ENCODE data around the gene CLDN6. TPM values are rescaled to one million over a fixed set of nuclear protein-coding genes. Genes with fewer than 3 reads are reported as not detected.

CLDN6 gene
- total RNA-seq, 1 donor: not detected

GRCh38 chr16:3022684-3023414 lies 4.9 kb upstream of the CLDN6 start:
- DNase-seq (ENCODE audit: low read depth): peak; percentile 8
- peak overlapping the region; percentile 88 for H3K4me3 ChIP-seq (ENCODE audit: low read depth, low read length)
- no peak for TF ChIP-seq CTCF (IDR thresholded peaks at IDR 0.05; ENCODE audit: insufficient read depth, low read depth, low read length)

GRCh38 chr16:3022208-3022683 lies 4.3 kb upstream of the CLDN6 start:
- H3K4me3 ChIP-seq (ENCODE audit: low read depth, low read length): peak overlapping the region; percentile 88
- DNase-seq (ENCODE audit: low read depth): peak; percentile 93
- no peak for TF ChIP-seq CTCF (IDR thresholded peaks at IDR 0.05; ENCODE audit: insufficient read depth, low read depth, low read length)

GRCh38 chr16:3021449-3022207 lies 3.6 kb upstream of the CLDN6 start:
- peak; percentile 39 for TF ChIP-seq CTCF (IDR thresholded peaks at IDR 0.05; ENCODE audit: insufficient read depth, low read depth, low read length)
- peak overlapping the region; percentile 70 for H3K4me3 ChIP-seq (ENCODE audit: low read depth, low read length)
- peak; percentile 80 for DNase-seq (ENCODE audit: low read depth)

- peak; percentile 82 for DNase-seq (ENCODE audit: low read depth)
- H3K4me3 ChIP-seq (ENCODE audit: low read depth, low read length): peak overlapping the region; percentile 70
- no peak for TF ChIP-seq CTCF (IDR thresholded peaks at IDR 0.05; ENCODE audit: insufficient read depth, low read depth, low read length)
Measured at GRCh38 chr16:3020604-3021448, 2.8 kb upstream of the CLDN6 start.

GRCh38 chr16:3020247-3020603 lies 2.2 kb upstream of the CLDN6 start, which contains the start of gene TNFRSF12A:
Gene TNFRSF12A (plus strand): TSS chr16:3020368. CDS start chr16:3020398, 30 bp downstream.
- no peak for TF ChIP-seq CTCF (IDR thresholded peaks at IDR 0.05; ENCODE audit: insufficient read depth, low read depth, low read length)

GRCh38 chr16:3019594-3020246 lies 1.7 kb upstream of the CLDN6 start:
- TF ChIP-seq CTCF (IDR thresholded peaks at IDR 0.05; ENCODE audit: insufficient read depth, low read depth, low read length): no peak
- DNase-seq (ENCODE audit: low read depth): no peak
- peak overlapping the region; percentile 70 for H3K4me3 ChIP-seq (ENCODE audit: low read depth, low read length)

More at GRCh38 chr16:3020247-3020603, 2.2 kb upstream of the CLDN6 start, which contains the start of gene TNFRSF12A:
- peak; percentile 70 for DNase-seq (ENCODE audit: low read depth)
- peak within 1 kb of the TSS; percentile 70 for H3K4me3 ChIP-seq (ENCODE audit: low read depth, low read length)

Measured in fibroblast of villous mesenchyme (primary cell).